ENCODE results near the gene RELL2.

Gene RELL2

DNA sequence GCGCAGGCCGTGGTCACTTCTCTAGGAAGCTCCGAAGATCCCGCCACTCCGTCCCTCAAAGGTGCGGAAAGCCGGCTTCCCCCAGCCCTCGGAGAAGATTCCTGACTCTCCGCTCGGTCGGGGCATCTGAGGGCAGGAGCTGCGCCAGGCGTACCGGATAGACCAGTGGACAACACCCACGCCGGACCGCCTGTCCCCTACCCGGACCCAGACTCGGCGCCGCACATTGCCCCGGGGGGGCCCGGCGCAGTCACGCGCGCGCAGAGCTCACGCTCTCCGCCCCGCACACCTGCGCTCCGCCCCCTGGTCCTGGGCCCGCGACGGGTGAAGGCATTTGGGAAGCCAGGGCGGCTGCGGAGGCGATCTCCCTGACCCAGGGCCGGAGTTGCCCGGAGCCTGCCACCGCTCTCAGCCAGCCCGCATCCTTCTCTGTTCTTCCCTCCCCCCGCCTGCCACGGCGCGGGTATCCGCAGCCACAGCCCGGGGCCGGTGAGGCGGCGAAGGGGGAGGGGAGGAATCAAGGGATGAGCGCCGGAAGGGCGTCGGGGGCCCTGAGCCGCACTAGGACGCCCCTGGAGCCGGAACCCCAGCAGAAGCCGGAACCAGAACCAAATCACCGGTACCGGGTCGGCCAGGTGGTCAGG is 448 bp downstream of the RELL2 start:
- Mint-ChIP-seq H3K4me3 (peak overlapping the region; percentile 88), H3K27me3 (no peaks in the 10 kb centered on the region), H3K27ac (no peak overlapping the region), H3K9me3 (no peaks in the 10 kb centered on the region), H3K4me1 (peaks cover 59% of the 10 kb centered on the region), H3K36me3 (peaks cover 7% of the 10 kb centered on the region)

DNA sequence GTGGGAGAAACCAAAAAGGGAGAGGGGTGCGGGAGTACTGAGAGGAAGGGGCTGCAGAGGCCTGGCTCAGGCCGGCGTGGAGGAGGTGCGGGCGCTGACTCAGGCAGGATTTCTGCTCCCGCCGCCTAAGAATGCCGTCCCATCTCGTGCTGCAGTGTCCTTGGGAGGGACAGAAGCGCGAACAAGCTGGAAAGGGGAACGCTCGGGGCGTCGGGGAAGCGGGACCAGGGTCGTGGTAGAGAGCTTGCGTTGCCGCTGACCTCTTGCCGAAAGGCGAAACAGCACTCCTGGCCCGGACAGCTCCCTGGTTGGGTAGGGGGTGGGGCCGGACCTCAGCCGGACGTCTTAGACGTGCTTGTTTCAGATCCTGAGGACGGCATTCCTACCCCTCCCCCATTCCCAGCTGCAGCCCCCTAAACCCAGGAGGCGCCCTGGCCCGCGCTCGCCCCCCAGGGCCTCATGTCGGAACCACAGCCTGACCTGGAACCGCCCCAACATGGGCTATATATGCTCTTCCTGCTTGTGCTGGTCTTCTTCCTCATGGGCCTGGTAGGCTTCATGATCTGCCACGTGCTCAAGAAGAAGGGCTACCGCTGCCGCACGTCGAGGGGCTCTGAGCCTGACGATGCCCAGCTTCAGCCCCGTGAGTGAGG is 1.1 kb downstream of the RELL2 start:
- H3K9me3 Mint-ChIP-seq, result no peaks in the 10 kb centered on the region
- peak overlapping the region; percentile 88 for H3K4me3 Mint-ChIP-seq
- peak overlapping the region; percentile 91 for H3K27ac Mint-ChIP-seq
- peaks cover 7% of the 10 kb centered on the region for H3K36me3 Mint-ChIP-seq
- peaks cover 53% of the 10 kb centered on the region for H3K4me1 Mint-ChIP-seq
- no peaks in the 10 kb centered on the region for H3K27me3 Mint-ChIP-seq

- Mint-ChIP-seq H3K27ac (peak overlapping the region; percentile 17), H3K4me1 (peaks cover 50% of the 10 kb centered on the region), H3K27me3 (no peaks in the 10 kb centered on the region), H3K36me3 (peaks cover 7% of the 10 kb centered on the region), H3K9me3 (no peaks in the 10 kb centered on the region), H3K4me3 (peak overlapping the region; percentile 88)
Measured at GRCh38 chr5:141638771-141639170, 2.0 kb downstream of the RELL2 start.

GRCh38 chr5:141639357-141640050 is 2.7 kb downstream of the RELL2 start:
- H3K27me3 Mint-ChIP-seq, result no peaks in the 10 kb centered on the region
- no peak overlapping the region for H3K4me3 Mint-ChIP-seq
- H3K9me3 Mint-ChIP-seq, result no peaks in the 10 kb centered on the region
- peaks cover 43% of the 10 kb centered on the region for H3K4me1 Mint-ChIP-seq
- H3K27ac Mint-ChIP-seq, result no peak overlapping the region
- H3K36me3 Mint-ChIP-seq, result peaks cover 7% of the 10 kb centered on the region

DNA sequence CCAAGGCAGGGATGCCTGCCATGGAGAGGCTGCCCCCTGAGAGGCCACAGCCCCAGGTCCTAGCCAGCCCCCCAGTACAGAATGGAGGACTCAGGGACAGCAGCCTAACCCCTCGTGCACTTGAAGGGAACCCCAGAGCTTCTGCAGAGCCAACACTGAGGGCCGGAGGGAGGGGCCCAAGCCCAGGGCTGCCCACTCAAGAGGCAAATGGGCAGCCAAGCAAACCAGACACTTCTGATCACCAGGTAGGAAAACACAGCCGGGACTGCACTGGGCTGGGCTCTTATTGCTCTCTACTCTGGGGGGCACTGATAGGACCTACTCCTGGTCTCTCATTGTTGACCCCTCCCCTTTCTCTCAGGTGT is 3.2 kb downstream of the RELL2 start:
- Mint-ChIP-seq H3K36me3 (peaks cover 6% of the 10 kb centered on the region), H3K27ac (no peak overlapping the region), H3K27me3 (no peaks in the 10 kb centered on the region), H3K4me1 (peaks cover 38% of the 10 kb centered on the region), H3K9me3 (no peaks in the 10 kb centered on the region), H3K4me3 (no peak overlapping the region)

GRCh38 chr5:141640698-141641097 is 3.9 kb downstream of the RELL2 start:
- peaks cover 32% of the 10 kb centered on the region for H3K4me1 Mint-ChIP-seq
- H3K27me3 Mint-ChIP-seq, result no peaks in the 10 kb centered on the region
- no peak overlapping the region for H3K4me3 Mint-ChIP-seq
- H3K9me3 Mint-ChIP-seq, result no peaks in the 10 kb centered on the region
- H3K36me3 Mint-ChIP-seq, result peaks cover 5% of the 10 kb centered on the region
- peak overlapping the region; percentile 68 for H3K27ac Mint-ChIP-seq

DNA sequence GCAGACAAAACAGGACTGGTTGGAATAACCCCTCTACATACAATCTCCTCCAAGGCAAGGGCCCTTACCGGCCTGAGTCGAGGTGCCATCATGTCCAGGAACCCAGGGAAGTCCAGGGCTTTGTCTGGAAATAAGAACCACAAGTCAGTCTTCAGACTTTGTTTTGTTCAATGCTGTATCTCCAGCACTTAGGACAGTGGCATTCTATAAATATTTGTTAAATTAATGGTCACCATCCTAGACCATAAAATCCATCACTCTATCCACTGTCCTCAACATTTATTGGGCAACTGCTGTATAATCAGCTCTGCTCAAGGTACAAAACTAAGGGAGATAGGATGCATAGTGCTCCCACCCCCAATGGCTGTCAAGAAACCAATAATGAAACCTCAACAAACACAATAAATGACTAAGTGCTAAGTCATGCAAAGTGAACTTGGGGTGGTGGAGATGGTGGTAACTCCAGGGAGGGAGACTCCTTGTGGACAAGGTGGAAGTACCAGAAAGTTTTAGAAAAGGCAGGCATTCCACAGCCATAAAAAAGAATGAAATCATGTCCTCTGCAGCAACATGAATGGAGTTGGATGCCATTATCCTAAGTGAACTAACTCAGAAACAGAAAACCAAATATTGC is 5.0 kb downstream of the RELL2 start:
- peaks cover 5% of the 10 kb centered on the region for H3K36me3 Mint-ChIP-seq
- H3K9me3 Mint-ChIP-seq, result no peaks in the 10 kb centered on the region
- H3K4me3 Mint-ChIP-seq, result no peak overlapping the region
- H3K27me3 Mint-ChIP-seq, result no peaks in the 10 kb centered on the region
- H3K27ac Mint-ChIP-seq, result peak overlapping the region; percentile 75
- H3K4me1 Mint-ChIP-seq, result peaks cover 29% of the 10 kb centered on the region

DNA sequence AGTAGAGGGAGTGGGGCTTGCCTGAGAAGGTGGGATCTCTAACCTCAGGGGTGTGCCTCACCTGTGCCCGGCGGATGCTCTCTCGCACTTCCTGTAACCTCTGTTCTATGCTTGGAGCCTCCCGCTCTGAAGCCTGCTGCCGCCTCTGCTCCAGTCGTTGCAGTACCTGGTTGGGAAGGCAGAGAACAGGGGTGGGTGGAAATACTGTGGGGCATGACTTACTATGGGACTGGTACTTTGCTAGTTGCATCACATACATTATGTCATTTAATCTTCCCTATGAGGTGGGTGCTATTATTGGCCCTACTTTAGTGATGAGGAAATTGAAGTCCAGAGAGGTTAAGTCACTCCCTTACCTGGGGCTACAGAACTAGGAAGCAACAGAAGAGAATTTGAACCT is 9.2 kb downstream of the RELL2 start:
- no peak overlapping the region for H3K27ac Mint-ChIP-seq
- H3K36me3 Mint-ChIP-seq, result peaks cover 3% of the 10 kb centered on the region
- no peaks in the 10 kb centered on the region for H3K9me3 Mint-ChIP-seq
- H3K4me1 Mint-ChIP-seq, result peaks cover 42% of the 10 kb centered on the region
- no peak overlapping the region for H3K4me3 Mint-ChIP-seq
- no peaks in the 10 kb centered on the region for H3K27me3 Mint-ChIP-seq

DNA sequence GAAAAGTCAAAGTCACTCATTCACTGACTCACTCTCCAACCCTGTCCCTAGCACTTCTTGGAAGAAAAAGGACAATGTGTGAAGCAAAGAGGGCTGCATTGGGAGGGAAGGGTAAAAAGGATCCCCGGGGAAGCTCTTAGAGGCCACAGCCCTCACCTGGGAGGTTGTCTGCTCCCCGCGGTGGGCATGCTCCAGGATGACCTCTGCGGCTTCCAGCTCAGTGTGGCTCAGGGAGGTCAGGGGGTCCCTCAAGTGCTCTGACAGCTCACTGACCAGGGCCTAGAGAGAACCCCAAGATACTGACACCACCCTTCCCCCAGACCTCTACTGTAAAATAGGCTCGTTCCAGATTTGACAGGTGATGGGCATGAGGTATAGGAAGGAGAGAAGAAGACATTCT is 10.4 kb downstream of the RELL2 start:
- Mint-ChIP-seq H3K27me3 (no peaks in the 10 kb centered on the region), H3K9me3 (no peaks in the 10 kb centered on the region), H3K4me1 (peaks cover 41% of the 10 kb centered on the region), H3K36me3 (no peaks in the 10 kb centered on the region), H3K4me3 (no peak overlapping the region), H3K27ac (no peak overlapping the region)

- H3K36me3 Mint-ChIP-seq, result no peaks in the 10 kb centered on the region
- H3K4me1 Mint-ChIP-seq, result peaks cover 47% of the 10 kb centered on the region
- H3K4me3 Mint-ChIP-seq, result no peak overlapping the region
- peak overlapping the region; percentile 46 for H3K27ac Mint-ChIP-seq
- H3K27me3 Mint-ChIP-seq, result no peaks in the 10 kb centered on the region
- H3K9me3 Mint-ChIP-seq, result no peaks in the 10 kb centered on the region
Measured at GRCh38 chr5:141647851-141648250, 11.1 kb downstream of the RELL2 start.

DNA sequence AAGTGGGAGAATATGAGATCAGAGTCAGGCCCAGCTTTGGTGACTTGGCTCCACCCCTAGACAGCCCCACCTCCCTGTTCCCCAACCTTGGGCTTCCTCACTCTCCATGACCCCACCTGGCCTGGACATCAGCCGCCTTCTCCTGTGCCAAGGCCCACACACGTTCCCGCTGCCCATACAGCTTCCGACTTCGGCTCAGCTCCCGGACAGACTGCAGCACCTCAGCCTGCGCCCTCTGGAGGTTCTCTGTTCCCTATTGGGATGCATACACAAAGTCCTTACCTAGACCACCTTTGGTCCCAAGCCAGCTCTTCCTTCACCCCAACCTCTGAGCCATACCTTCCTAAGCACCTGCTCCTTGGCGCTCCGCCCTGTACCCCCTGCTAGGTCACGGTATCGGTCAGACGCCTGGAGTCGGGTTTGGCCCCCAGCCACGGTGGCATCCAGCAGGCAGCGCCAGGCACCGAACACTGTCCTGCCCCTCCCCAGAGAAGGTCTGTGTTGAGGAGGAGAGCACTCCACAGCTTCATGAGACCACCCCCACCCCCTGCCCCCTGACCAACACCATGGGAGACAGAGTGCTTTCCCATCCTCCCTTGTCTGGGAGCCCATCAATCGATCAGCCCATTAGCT is 12.4 kb downstream of the RELL2 start:
- H3K27me3 Mint-ChIP-seq, result no peaks in the 10 kb centered on the region
- H3K9me3 Mint-ChIP-seq, result no peaks in the 10 kb centered on the region
- H3K36me3 Mint-ChIP-seq, result no peaks in the 10 kb centered on the region
- no peak overlapping the region for H3K27ac Mint-ChIP-seq
- H3K4me3 Mint-ChIP-seq, result no peak overlapping the region
- peaks cover 50% of the 10 kb centered on the region for H3K4me1 Mint-ChIP-seq

- Mint-ChIP-seq H3K36me3 (no peaks in the 10 kb centered on the region), H3K27ac (peak overlapping the region; percentile 13), H3K4me1 (peaks cover 50% of the 10 kb centered on the region), H3K9me3 (no peaks in the 10 kb centered on the region), H3K27me3 (no peaks in the 10 kb centered on the region), H3K4me3 (peak overlapping the region; percentile 93)
Measured at GRCh38 chr5:141649972-141650371, 13.2 kb downstream of the RELL2 start.

- H3K27ac Mint-ChIP-seq, result peak within 1 kb of the TSS; percentile 86
- H3K9me3 Mint-ChIP-seq, result no peaks in the 10 kb centered on the region
- no peaks in the 10 kb centered on the region for H3K27me3 Mint-ChIP-seq
- H3K4me1 Mint-ChIP-seq, result peaks cover 49% of the 10 kb centered on the region
- peak within 1 kb of the TSS; percentile 93 for H3K4me3 Mint-ChIP-seq
- H3K36me3 Mint-ChIP-seq, result no peaks in the 10 kb centered on the region
Measured at GRCh38 chr5:141650851-141651727, 14.3 kb downstream of the RELL2 start, which contains the start of gene FCHSD1. FCHSD1 (minus strand) TSS chr5:141651418; CDS start chr5:141651368, 50 bp downstream.

- no peaks in the 10 kb centered on the region for H3K27me3 Mint-ChIP-seq
- peak overlapping the region; percentile 93 for H3K4me3 Mint-ChIP-seq
- peaks cover 46% of the 10 kb centered on the region for H3K4me1 Mint-ChIP-seq
- no peaks in the 10 kb centered on the region for H3K9me3 Mint-ChIP-seq
- H3K36me3 Mint-ChIP-seq, result no peaks in the 10 kb centered on the region
- peak overlapping the region; percentile 86 for H3K27ac Mint-ChIP-seq
Measured at GRCh38 chr5:141651728-141652105, 14.9 kb downstream of the RELL2 start.

DNA sequence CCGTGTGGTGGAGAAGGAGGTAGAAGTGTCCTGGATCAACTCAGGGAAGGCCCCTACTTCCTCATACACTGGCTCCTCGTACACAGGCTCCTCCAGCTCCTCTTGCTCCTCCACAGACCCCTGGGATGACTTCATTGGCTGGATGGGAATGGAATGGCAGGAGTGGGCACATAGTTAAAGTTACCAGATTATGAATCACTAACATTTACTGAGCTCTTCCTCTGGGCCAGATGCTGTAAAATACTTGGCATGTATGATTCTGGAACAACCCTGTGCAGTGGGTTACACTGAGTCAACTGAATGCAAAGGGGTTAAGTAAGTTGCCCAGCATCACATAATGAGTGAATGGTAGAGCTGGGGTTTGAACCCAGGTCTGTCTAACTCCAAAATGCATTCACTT is 17.5 kb downstream of the RELL2 start:
- Mint-ChIP-seq H3K36me3 (no peaks in the 10 kb centered on the region), H3K27me3 (no peaks in the 10 kb centered on the region), H3K9me3 (no peaks in the 10 kb centered on the region), H3K27ac (no peak overlapping the region), H3K4me3 (no peak overlapping the region), H3K4me1 (peaks cover 36% of the 10 kb centered on the region)

Measured in activated naive CD4-positive, alpha-beta T cell treated with anti-CD3 and anti-CD28 coated beads, Interleukin-2, amount 50 U/mL, for 24 hours (primary cell).